ENCODE data around the gene AGBL3.

The AGBL3 gene

DNA sequence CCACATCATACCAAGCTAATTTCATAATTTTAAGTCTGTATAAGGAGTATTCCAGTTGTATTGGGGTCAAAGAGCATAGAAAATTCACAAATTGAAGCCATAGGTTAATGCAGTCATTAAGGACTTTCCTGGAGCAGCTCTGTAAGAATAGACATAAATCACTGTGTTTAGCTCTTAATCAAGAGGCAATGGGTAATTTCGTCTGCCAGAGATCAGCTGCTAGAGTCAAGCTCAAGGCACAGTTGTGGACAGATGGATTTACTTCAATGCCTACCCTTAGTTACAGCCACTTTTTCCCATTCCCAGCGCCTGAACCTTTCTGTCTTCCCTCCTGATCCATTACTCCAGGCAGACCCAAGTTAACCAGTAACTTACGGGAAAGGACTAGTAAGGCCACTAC lies 40.6 kb upstream of the AGBL3 start:
- Histone ChIP-seq H3K27ac (ENCODE audit: insufficient read depth, low read depth, low read length, poor library complexity, severe bottlenecking) (no peak overlapping the region), H3K36me3 (ENCODE audit: control insufficient read depth, insufficient read depth, low read length) (peaks cover 26% of the 10 kb centered on the region), H3K27me3 (ENCODE audit: control insufficient read depth, insufficient read depth, low read length, poor library complexity, severe bottlenecking) (no peaks in the 10 kb centered on the region), H3K4me3 (ENCODE audit: insufficient read depth, low read depth, low read length) (no peak overlapping the region), H3K9me3 (ENCODE audit: control insufficient read depth, low read length) (no peaks in the 10 kb centered on the region), H3K4me1 (ENCODE audit: control insufficient read depth, insufficient read depth, low read length) (peaks cover 4% of the 10 kb centered on the region)
- WGBS, 2 experiments, result 94 to 95% methylated on average over 3 of the region's 3 CpGs

GRCh38 chr7:134946260-134946659 lies 40.0 kb upstream of the AGBL3 start:
- H3K4me3 ChIP-seq (ENCODE audit: insufficient read depth, low read depth, low read length), result no peak overlapping the region
- H3K9me3 ChIP-seq (ENCODE audit: control insufficient read depth, low read length), result no peaks in the 10 kb centered on the region
- H3K27me3 ChIP-seq (ENCODE audit: control insufficient read depth, insufficient read depth, low read length, poor library complexity, severe bottlenecking), result no peaks in the 10 kb centered on the region
- H3K27ac ChIP-seq (ENCODE audit: insufficient read depth, low read depth, low read length, poor library complexity, severe bottlenecking), result no peak overlapping the region
- 88 to 98% methylated on average over 2 of the region's 2 CpGs for WGBS, 2 experiments
- H3K36me3 ChIP-seq (ENCODE audit: control insufficient read depth, insufficient read depth, low read length), result peaks cover 30% of the 10 kb centered on the region
- H3K4me1 ChIP-seq (ENCODE audit: control insufficient read depth, insufficient read depth, low read length), result no peaks in the 10 kb centered on the region

- H3K36me3 ChIP-seq (ENCODE audit: control insufficient read depth, insufficient read depth, low read length), result peaks cover 33% of the 10 kb centered on the region
- 94% methylated on average over 17 of the region's 17 CpGs for WGBS, 2 experiments
Observed at GRCh38 chr7:134947329-134947728, 39.0 kb upstream of the AGBL3 start.

DNA sequence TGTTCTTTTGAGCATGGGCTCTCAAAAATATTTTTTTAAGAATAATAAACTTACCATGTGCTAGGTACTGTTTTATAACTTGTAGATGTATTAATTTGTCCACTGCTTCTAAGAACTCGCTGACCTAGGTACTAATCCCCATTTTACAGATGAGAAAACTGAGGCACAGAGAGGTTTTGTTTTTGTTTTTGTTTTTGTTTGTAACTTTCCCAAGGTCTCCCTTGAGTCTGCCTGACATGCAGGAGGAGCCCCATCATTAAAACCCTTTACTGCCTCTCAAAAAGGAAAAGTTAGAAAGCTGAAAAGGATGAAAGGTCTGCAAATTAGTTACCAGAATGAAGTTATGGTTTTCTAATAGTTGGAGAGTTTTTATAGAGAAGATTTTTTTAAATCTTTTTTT lies 38.5 kb upstream of the AGBL3 start:
- Histone ChIP-seq H3K27ac (ENCODE audit: insufficient read depth, low read depth, low read length, poor library complexity, severe bottlenecking) (no peak overlapping the region), H3K27me3 (ENCODE audit: control insufficient read depth, insufficient read depth, low read length, poor library complexity, severe bottlenecking) (no peaks in the 10 kb centered on the region), H3K4me1 (ENCODE audit: control insufficient read depth, insufficient read depth, low read length) (no peaks in the 10 kb centered on the region), H3K36me3 (ENCODE audit: control insufficient read depth, insufficient read depth, low read length) (peaks cover 33% of the 10 kb centered on the region), H3K9me3 (ENCODE audit: control insufficient read depth, low read length) (no peaks in the 10 kb centered on the region), H3K4me3 (ENCODE audit: insufficient read depth, low read depth, low read length) (no peak overlapping the region)
- WGBS, 2 experiments, result 83 to 100% methylated on average over 1 of the region's 1 CpG

More at GRCh38 chr7:134947329-134947728, 39.0 kb upstream of the AGBL3 start:
- H3K4me3 ChIP-seq (ENCODE audit: insufficient read depth, low read depth, low read length), result no peak overlapping the region
- no peaks in the 10 kb centered on the region for H3K27me3 ChIP-seq (ENCODE audit: control insufficient read depth, insufficient read depth, low read length, poor library complexity, severe bottlenecking)
- H3K27ac ChIP-seq (ENCODE audit: insufficient read depth, low read depth, low read length, poor library complexity, severe bottlenecking), result no peak overlapping the region
- no peaks in the 10 kb centered on the region for H3K9me3 ChIP-seq (ENCODE audit: control insufficient read depth, low read length)
- H3K4me1 ChIP-seq (ENCODE audit: control insufficient read depth, insufficient read depth, low read length), result no peaks in the 10 kb centered on the region

GRCh38 chr7:134948246-134948645 lies 38.1 kb upstream of the AGBL3 start:
- no peak overlapping the region for H3K27ac ChIP-seq (ENCODE audit: insufficient read depth, low read depth, low read length, poor library complexity, severe bottlenecking)
- no peaks in the 10 kb centered on the region for H3K27me3 ChIP-seq (ENCODE audit: control insufficient read depth, insufficient read depth, low read length, poor library complexity, severe bottlenecking)
- 95 to 99% methylated on average over 4 of the region's 4 CpGs for WGBS, 2 experiments
- H3K9me3 ChIP-seq (ENCODE audit: control insufficient read depth, low read length), result no peaks in the 10 kb centered on the region
- H3K4me1 ChIP-seq (ENCODE audit: control insufficient read depth, insufficient read depth, low read length), result no peaks in the 10 kb centered on the region
- H3K4me3 ChIP-seq (ENCODE audit: insufficient read depth, low read depth, low read length), result no peak overlapping the region
- H3K36me3 ChIP-seq (ENCODE audit: control insufficient read depth, insufficient read depth, low read length), result peaks cover 33% of the 10 kb centered on the region

GRCh38 chr7:134948736-134949135 lies 37.6 kb upstream of the AGBL3 start:
- Histone ChIP-seq H3K4me1 (ENCODE audit: control insufficient read depth, insufficient read depth, low read length) (no peaks in the 10 kb centered on the region), H3K36me3 (ENCODE audit: control insufficient read depth, insufficient read depth, low read length) (peaks cover 33% of the 10 kb centered on the region), H3K27ac (ENCODE audit: insufficient read depth, low read depth, low read length, poor library complexity, severe bottlenecking) (no peak overlapping the region), H3K9me3 (ENCODE audit: control insufficient read depth, low read length) (no peaks in the 10 kb centered on the region), H3K4me3 (ENCODE audit: insufficient read depth, low read depth, low read length) (no peak overlapping the region), H3K27me3 (ENCODE audit: control insufficient read depth, insufficient read depth, low read length, poor library complexity, severe bottlenecking) (no peaks in the 10 kb centered on the region)
- WGBS, 2 experiments, result 90 to 93% methylated on average over 1 of the region's 1 CpG

GRCh38 chr7:134949171-134949570 lies 37.1 kb upstream of the AGBL3 start:
- no peaks in the 10 kb centered on the region for H3K27me3 ChIP-seq (ENCODE audit: control insufficient read depth, insufficient read depth, low read length, poor library complexity, severe bottlenecking)
- no peak overlapping the region for H3K27ac ChIP-seq (ENCODE audit: insufficient read depth, low read depth, low read length, poor library complexity, severe bottlenecking)
- no peaks in the 10 kb centered on the region for H3K4me1 ChIP-seq (ENCODE audit: control insufficient read depth, insufficient read depth, low read length)
- H3K9me3 ChIP-seq (ENCODE audit: control insufficient read depth, low read length), result no peaks in the 10 kb centered on the region
- H3K36me3 ChIP-seq (ENCODE audit: control insufficient read depth, insufficient read depth, low read length), result peaks cover 33% of the 10 kb centered on the region
- WGBS, 2 experiments, result 97 to 100% methylated on average over 3 of the region's 3 CpGs
- no peak overlapping the region for H3K4me3 ChIP-seq (ENCODE audit: insufficient read depth, low read depth, low read length)

DNA sequence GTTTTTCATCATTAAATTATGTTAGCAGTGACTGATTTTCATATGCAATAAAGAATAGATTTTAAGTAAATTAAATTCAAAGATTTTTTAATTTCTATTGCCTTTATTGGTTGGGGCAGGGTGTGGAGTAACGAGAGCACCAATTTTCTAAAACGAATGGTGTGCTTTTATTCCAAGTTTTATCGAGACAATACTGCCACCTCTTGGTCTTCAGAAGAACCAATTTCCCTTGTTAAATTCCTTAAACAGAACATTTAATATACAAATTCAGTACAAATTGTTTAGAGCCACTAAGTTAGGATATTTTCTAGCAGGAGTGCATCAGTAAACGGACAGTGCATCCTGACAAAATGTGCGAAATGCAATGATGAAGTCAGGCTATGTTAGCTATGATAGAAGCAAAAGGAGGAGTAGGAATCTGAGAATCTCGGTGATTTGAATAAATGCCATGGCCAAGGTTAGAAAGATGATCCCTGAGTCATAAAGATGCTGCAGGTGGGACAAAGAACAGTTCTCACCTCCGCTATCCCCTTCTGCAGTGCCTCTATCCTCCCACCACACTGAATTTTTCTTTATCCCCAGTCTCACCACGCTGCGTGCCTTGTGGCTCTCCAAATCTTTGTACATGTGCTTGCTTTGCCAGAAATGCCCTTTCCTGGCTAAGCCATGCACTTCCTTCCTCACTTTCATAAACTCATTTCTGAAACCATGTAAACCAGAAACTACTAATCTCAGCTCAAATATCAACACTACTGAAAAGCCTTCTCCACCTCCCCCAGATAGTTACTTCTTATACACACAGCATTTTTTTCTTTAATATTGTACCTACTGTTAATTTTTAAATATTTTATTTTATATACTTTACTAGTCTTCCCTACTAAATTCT lies 31.9 kb upstream of the AGBL3 start:
- Histone ChIP-seq H3K27me3 (ENCODE audit: control insufficient read depth, insufficient read depth, low read length, poor library complexity, severe bottlenecking) (no peaks in the 10 kb centered on the region), H3K4me3 (ENCODE audit: insufficient read depth, low read depth, low read length) (no peak overlapping the region), H3K9me3 (ENCODE audit: control insufficient read depth, low read length) (no peaks in the 10 kb centered on the region), H3K27ac (ENCODE audit: insufficient read depth, low read depth, low read length, poor library complexity, severe bottlenecking) (no peak overlapping the region), H3K36me3 (ENCODE audit: control insufficient read depth, insufficient read depth, low read length) (peaks cover 42% of the 10 kb centered on the region), H3K4me1 (ENCODE audit: control insufficient read depth, insufficient read depth, low read length) (no peaks in the 10 kb centered on the region)
- WGBS, 2 experiments, result 79 to 84% methylated on average over 9 of the region's 9 CpGs

- H3K4me1 ChIP-seq (ENCODE audit: control insufficient read depth, insufficient read depth, low read length), result no peaks in the 10 kb centered on the region
- peaks cover 36% of the 10 kb centered on the region for H3K36me3 ChIP-seq (ENCODE audit: control insufficient read depth, insufficient read depth, low read length)
- H3K27ac ChIP-seq (ENCODE audit: insufficient read depth, low read depth, low read length, poor library complexity, severe bottlenecking), result no peak overlapping the region
Observed at GRCh38 chr7:134957005-134957404, 29.3 kb upstream of the AGBL3 start.

GRCh38 chr7:134959810-134960209 lies 26.5 kb upstream of the AGBL3 start:
- Histone ChIP-seq H3K27ac (ENCODE audit: insufficient read depth, low read depth, low read length, poor library complexity, severe bottlenecking) (no peak overlapping the region), H3K4me1 (ENCODE audit: control insufficient read depth, insufficient read depth, low read length) (no peaks in the 10 kb centered on the region), H3K36me3 (ENCODE audit: control insufficient read depth, insufficient read depth, low read length) (peaks cover 43% of the 10 kb centered on the region), H3K9me3 (ENCODE audit: control insufficient read depth, low read length) (no peaks in the 10 kb centered on the region), H3K4me3 (ENCODE audit: insufficient read depth, low read depth, low read length) (no peak overlapping the region), H3K27me3 (ENCODE audit: control insufficient read depth, insufficient read depth, low read length, poor library complexity, severe bottlenecking) (no peaks in the 10 kb centered on the region)
- WGBS, 2 experiments, result 92 to 96% methylated on average over 5 of the region's 5 CpGs

More at GRCh38 chr7:134957005-134957404, 29.3 kb upstream of the AGBL3 start:
- 89 to 96% methylated on average over 3 of the region's 3 CpGs for WGBS, 2 experiments
- Histone ChIP-seq H3K27me3 (ENCODE audit: control insufficient read depth, insufficient read depth, low read length, poor library complexity, severe bottlenecking) (no peaks in the 10 kb centered on the region), H3K4me3 (ENCODE audit: insufficient read depth, low read depth, low read length) (no peak overlapping the region), H3K9me3 (ENCODE audit: control insufficient read depth, low read length) (no peaks in the 10 kb centered on the region)

Data from ectodermal cell (in vitro differentiated cells).